Measurements from ENCODE around the gene GADL1. TPM values are rescaled to one million over a fixed set of nuclear protein-coding genes. Genes with fewer than 3 reads are reported as not detected.

The GADL1 gene
- total and polyA plus RNA-seq, 7 donors: 0.89 to 5.6 (median 1.5) TPM

GRCh38 chr3:30720586-30721313, 173.7 kb downstream of the GADL1 start:
- DNase-seq (no peak), ATAC-seq (no peak)
- TF ChIP-seq CTCF (IDR thresholded peaks at IDR 0.05): no peak
- H3K27me3 ChIP-seq (ENCODE audit: insufficient read depth in 3 of 3, low read length in 2 of 3): no peaks in the 10 kb centered on the region
- H3K9me3 ChIP-seq: no peaks in the 10 kb centered on the region
- WGBS, 3 donors: 91 to 94% (median 93%) methylated on average over 5 of the region's 5 CpGs
- no peaks in the 10 kb centered on the region for H3K36me3 ChIP-seq (ENCODE audit: insufficient read depth in 1 of 2, low read depth in 1 of 2)
- intact Hi-C loops (cut with DNase I): no loop called here
- no peak overlapping the region for H3K27ac ChIP-seq
- no peak overlapping the region for H3K4me3 ChIP-seq
- no peaks in the 10 kb centered on the region for H3K4me1 ChIP-seq

- WGBS, 3 donors: 91 to 96% (median 92%) methylated on average over 3 of the region's 3 CpGs
- intact Hi-C loops (cut with DNase I): no loop called here
These were observed 174.9 kb downstream of the GADL1 start for GRCh38 chr3:30719536-30719935.

GRCh38 chr3:30713885-30714503, 180.5 kb downstream of the GADL1 start:
- no peaks in the 10 kb centered on the region for H3K27me3 ChIP-seq (ENCODE audit: insufficient read depth in 3 of 3, low read length in 2 of 3)
- intact Hi-C loops (cut with DNase I): no loop called here
- H3K9me3 ChIP-seq: no peaks in the 10 kb centered on the region
- H3K4me3 ChIP-seq: no peak overlapping the region
- H3K4me1 ChIP-seq: no peaks in the 10 kb centered on the region
- no peaks in the 10 kb centered on the region for H3K36me3 ChIP-seq (ENCODE audit: insufficient read depth in 1 of 2, low read depth in 1 of 2)
- 96 to 100% (median 99%) methylated on average over 3 of the region's 3 CpGs for WGBS, 3 donors
- H3K27ac ChIP-seq: no peak overlapping the region
- TF ChIP-seq CTCF (IDR thresholded peaks at IDR 0.05): no peak
- no peak for DNase-seq
- no peak for ATAC-seq

More at GRCh38 chr3:30719536-30719935, 174.9 kb downstream of the GADL1 start:
- no peak overlapping the region for H3K27ac ChIP-seq
- H3K27me3 ChIP-seq (ENCODE audit: insufficient read depth in 3 of 3, low read length in 2 of 3): no peaks in the 10 kb centered on the region
- no peaks in the 10 kb centered on the region for H3K9me3 ChIP-seq
- no peak for TF ChIP-seq CTCF (IDR thresholded peaks at IDR 0.05)
- H3K4me3 ChIP-seq: no peak overlapping the region
- DNase-seq (no peak), ATAC-seq (no peak)
- H3K4me1 ChIP-seq: no peaks in the 10 kb centered on the region
- H3K36me3 ChIP-seq (ENCODE audit: insufficient read depth in 1 of 2, low read depth in 1 of 2): no peaks in the 10 kb centered on the region

GRCh38 chr3:30712991-30713390, 181.5 kb downstream of the GADL1 start:
- Histone ChIP-seq H3K4me3 (no peak overlapping the region), H3K27ac (no peak overlapping the region), H3K4me1 (no peaks in the 10 kb centered on the region), H3K9me3 (no peaks in the 10 kb centered on the region), H3K36me3 (ENCODE audit: insufficient read depth in 1 of 2, low read depth in 1 of 2) (no peaks in the 10 kb centered on the region), H3K27me3 (ENCODE audit: insufficient read depth in 3 of 3, low read length in 2 of 3) (no peaks in the 10 kb centered on the region)
- no peak for TF ChIP-seq CTCF (IDR thresholded peaks at IDR 0.05)
- DNase-seq (no peak), ATAC-seq (no peak)
- intact Hi-C loops (cut with DNase I): no loop called here
- 64 to 77% (median 66%) methylated on average over 4 of the region's 4 CpGs for WGBS, 3 donors
